ENCODE data around the gene SLC7A8.

The SLC7A8 gene

GRCh38 chr14:23146351-23146910, 37.0 kb downstream of the SLC7A8 start:
- H3K27ac ChIP-seq (replicated peaks): no peak overlapping the region
- no peak for DNase-seq (ENCODE audit: low read depth in 1 of 2, low spot score in 1 of 2)
- H3K4me3 ChIP-seq (replicated peaks; ENCODE audit: insufficient read depth, low read length): no peak overlapping the region
- H3K27me3 ChIP-seq (ENCODE audit: insufficient read depth, poor library complexity, severe bottlenecking): no peaks in the 10 kb centered on the region
- TF ChIP-seq CTCF (IDR thresholded peaks at IDR 0.05; ENCODE audit: insufficient read depth, low read length) (no peak), REST (IDR thresholded peaks at IDR 0.05; ENCODE audit: insufficient replicate concordance, low read depth) (no peak), GABPA (IDR thresholded peaks at IDR 0.05; ENCODE audit: low read depth) (no peak), POLR2AphosphoS5 (IDR thresholded peaks at IDR 0.05; ENCODE audit: low read depth) (no peak), SPI1 (IDR thresholded peaks at IDR 0.05; ENCODE audit: borderline replicate concordance, low read depth) (no peak)

- Histone ChIP-seq H3K27me3 (ENCODE audit: insufficient read depth, poor library complexity, severe bottlenecking) (no peaks in the 10 kb centered on the region), H3K27ac (replicated peaks) (no peak overlapping the region), H3K4me3 (replicated peaks; ENCODE audit: insufficient read depth, low read length) (no peak overlapping the region)
- TF ChIP-seq CTCF (IDR thresholded peaks at IDR 0.05; ENCODE audit: insufficient read depth, low read length) (no peak), SPI1 (IDR thresholded peaks at IDR 0.05; ENCODE audit: borderline replicate concordance, low read depth) (no peak), GABPA (IDR thresholded peaks at IDR 0.05; ENCODE audit: low read depth) (no peak), REST (IDR thresholded peaks at IDR 0.05; ENCODE audit: insufficient replicate concordance, low read depth) (no peak), POLR2AphosphoS5 (IDR thresholded peaks at IDR 0.05; ENCODE audit: low read depth) (no peak)
- no peak for DNase-seq (ENCODE audit: low read depth in 1 of 2, low spot score in 1 of 2)
Measured at GRCh38 chr14:23145794-23146350, 37.6 kb downstream of the SLC7A8 start.

GRCh38 chr14:23143911-23144310, 39.5 kb downstream of the SLC7A8 start:
- TF ChIP-seq REST (IDR thresholded peaks at IDR 0.05; ENCODE audit: insufficient replicate concordance, low read depth) (no peak), GABPA (IDR thresholded peaks at IDR 0.05; ENCODE audit: low read depth) (no peak), CTCF (IDR thresholded peaks at IDR 0.05; ENCODE audit: insufficient read depth, low read length) (no peak), POLR2AphosphoS5 (IDR thresholded peaks at IDR 0.05; ENCODE audit: low read depth) (no peak), SPI1 (IDR thresholded peaks at IDR 0.05; ENCODE audit: borderline replicate concordance, low read depth) (no peak)
- no peak overlapping the region for H3K27ac ChIP-seq (replicated peaks)
- H3K27me3 ChIP-seq (ENCODE audit: insufficient read depth, poor library complexity, severe bottlenecking): no peaks in the 10 kb centered on the region
- DNase-seq (ENCODE audit: low read depth in 1 of 2, low spot score in 1 of 2): no peak
- no peak overlapping the region for H3K4me3 ChIP-seq (replicated peaks; ENCODE audit: insufficient read depth, low read length)
